GM23338 (cell line): ENCODE data around the gene DIAPH1. TPM values are rescaled to one million over a fixed set of nuclear protein-coding genes. Genes with fewer than 3 reads are reported as not detected.

Source experiments
- ATAC-seq: fragments of 200-7000 bp; cut with Tn5 transposase; 3 replicates; pipeline ENCODE4 v1.9.1; 2020
- DNase-seq: peaks from one replicate; pipeline ENCODE4 v3.0.0-alpha.2; 2015; ENCODE audit warnings: low spot score
- H2AFZ ChIP-seq: fragments of 200-600 bp; sonication (generic); 2 replicates; pipeline ENCODE4 v1.8.0; 2016; ENCODE audit warnings: antibody characterized with exemption, mild to moderate bottlenecking, moderate library complexity
- H3F3A ChIP-seq: fragments of 200-600 bp; sonication (generic); replicated peaks from 2 replicates; pipeline ENCODE4 v1.8.0; 2017; ENCODE audit warnings: antibody characterized with exemption, mixed run types, low read depth
- H3K27ac ChIP-seq: fragments of 200-600 bp; sonication (generic); 2 replicates; pipeline ENCODE4 v1.6.1; 2016; ENCODE audit warnings: low read depth
- H3K27me3 ChIP-seq: fragments of 200-600 bp; sonication (generic); 2 replicates; pipeline ENCODE4 v1.8.0; 2016; ENCODE audit warnings: mild to moderate bottlenecking, mixed run types, moderate library complexity; ENCODE audit not compliant: insufficient read depth
- H3K36me3 ChIP-seq: fragments of 200-600 bp; sonication (generic); 2 replicates; pipeline ENCODE4 v1.8.0; 2016; ENCODE audit warnings: mild to moderate bottlenecking; ENCODE audit not compliant: insufficient read depth
- H3K4me1 ChIP-seq: fragments of 200-600 bp; sonication (generic); 2 replicates; pipeline ENCODE4 v1.8.0; 2016; ENCODE audit warnings: mild to moderate bottlenecking, moderate library complexity; ENCODE audit not compliant: insufficient read depth
- H3K4me2 ChIP-seq: fragments of 200-600 bp; sonication (generic); 2 replicates; pipeline ENCODE4 v1.7.1; 2017; ENCODE audit warnings: mixed run types
- H3K4me3 ChIP-seq: fragments of 200-600 bp; sonication (generic); 2 replicates; pipeline ENCODE4 v1.6.1; 2016; ENCODE audit warnings: mixed run types
- H3K79me2 ChIP-seq: fragments of 200-600 bp; sonication (generic); replicated peaks from 2 replicates; pipeline ENCODE4 v1.8.0; 2017; ENCODE audit warnings: mild to moderate bottlenecking; ENCODE audit not compliant: insufficient read depth
- H3K9me2 ChIP-seq: fragments of 200-600 bp; sonication (generic); 2 replicates; pipeline ENCODE4 v1.8.0; 2017; ENCODE audit not compliant: insufficient read depth
- H4K20me1 ChIP-seq: fragments of 200-600 bp; sonication (generic); replicated peaks from 2 replicates; pipeline ENCODE4 v1.8.0; 2017; ENCODE audit warnings: mild to moderate bottlenecking; ENCODE audit not compliant: insufficient read depth
- H3K27ac Mint-ChIP-seq: 2 replicates; pipeline ENCODE4 v1.8.0; 2020; ENCODE audit warnings: inconsistent platforms, mild to moderate bottlenecking, moderate library complexity, mixed read lengths
- H3K27me3 Mint-ChIP-seq: 3 replicates; pipeline ENCODE4 v1.8.0; 2022; ENCODE audit warnings: low read depth, mild to moderate bottlenecking, moderate library complexity, mixed read lengths, inconsistent platforms; ENCODE audit not compliant: insufficient read depth, poor library complexity
- H3K36me3 Mint-ChIP-seq: 3 replicates; pipeline ENCODE4 v1.8.0; 2021; ENCODE audit warnings: low read depth, mild to moderate bottlenecking, inconsistent platforms, moderate library complexity, mixed read lengths
- H3K4me1 Mint-ChIP-seq: 3 replicates; pipeline ENCODE4 v1.8.0; 2020; ENCODE audit warnings: mild to moderate bottlenecking, inconsistent platforms, mixed read lengths
- H3K4me3 Mint-ChIP-seq: 3 replicates; pipeline ENCODE4 v1.8.0; 2021; ENCODE audit warnings: moderate library complexity, mild to moderate bottlenecking, inconsistent platforms, mixed read lengths
- H3K9me3 Mint-ChIP-seq: 3 replicates; pipeline ENCODE4 v1.8.0; 2020; ENCODE audit warnings: moderate library complexity, mild to moderate bottlenecking, inconsistent platforms, mixed read lengths
- JUNB ChIP-seq: IDR thresholded peaks from one replicate; pipeline ENCODE4 v1.6.1; 2016; ENCODE audit warnings: antibody characterized with exemption; ENCODE audit not compliant: unreplicated experiment
- polyA plus RNA-seq: library from polyadenylated mRNA; unstranded; fragments of >200 nt; fragmentation: Nextera tagmentation; extraction: Ambion mirVana; gene quantifications from 2 replicates; pipeline ENCODE4 v1.2.1, GENCODE V29; 2016
- total RNA-seq: library from RNA; depleted of rRNA; stranded (reverse); fragments of >200 nt; shearing (Covaris generic); gene quantifications from 2 replicates; pipeline ENCODE4 v1.2.3, GENCODE V29; 2014
- TF ChIP-seq, protein P1 (sequence below), 2 experiments: fragments of 200-600 bp in 1 of 2; sonication (generic) in 1 of 2; conservative IDR thresholded peaks; 2 replicates each; pipeline versions ENCODE4 v1.5.1 to v1.6.1; 2016 to 2017; ENCODE audit warnings: antibody characterized with exemption in 2 of 2, low read depth in 2 of 2, mild to moderate bottlenecking in 2 of 2, moderate library complexity in 1 of 2
- TF ChIP-seq, protein P2 (sequence below): IDR thresholded peaks from one replicate; pipeline ENCODE4 v1.6.1; 2018; ENCODE audit warnings: antibody characterized with exemption; ENCODE audit not compliant: unreplicated experiment

The DIAPH1 gene
- total and polyA plus RNA-seq, 2 experiments from 2014 or later: 42.9 to 104 TPM

DNA sequence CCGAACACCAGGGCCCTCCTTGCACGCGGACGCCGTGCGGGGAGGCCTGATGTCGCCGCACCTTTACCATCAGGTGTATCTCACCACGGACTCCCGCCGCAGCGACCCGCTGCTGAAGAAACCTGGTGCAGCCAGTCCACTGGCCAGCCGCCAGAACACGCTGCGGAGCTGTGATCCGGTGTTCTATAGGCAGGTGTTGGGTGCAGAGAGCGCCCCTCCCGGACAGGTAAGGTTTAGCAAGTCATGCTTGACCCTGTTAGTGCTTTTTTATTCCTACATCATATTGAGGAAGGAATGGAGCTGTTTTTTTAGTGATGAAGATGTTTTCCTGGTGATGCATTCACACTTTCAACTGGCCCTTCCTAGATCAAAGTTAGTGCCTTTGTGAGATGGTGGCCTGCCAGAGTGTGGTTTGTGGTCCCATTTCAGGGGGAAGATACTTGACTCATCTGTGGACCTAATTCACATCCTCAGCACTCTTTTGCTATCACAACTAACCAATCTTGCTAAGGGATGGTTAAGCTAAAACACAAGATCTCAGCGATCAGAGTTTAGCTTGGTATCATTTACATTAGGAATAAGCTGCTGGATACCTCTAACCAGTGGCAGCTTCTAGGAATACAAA lies 140.4 kb downstream of the DIAPH1 start:
- Histone ChIP-seq H3K4me1 (peaks cover 11% of the 10 kb centered on the region), H3F3A (0 out of 2 replicates have a peak, but pooled peaks cover 4% of the 10 kb centered on the region), H3K36me3 (no peaks in the 10 kb centered on the region), H3K79me2 (peaks cover 4% of the 10 kb centered on the region), H3K27me3 (peaks cover 39% of the 10 kb centered on the region), H4K20me1 (peaks cover 19% of the 10 kb centered on the region), H3K4me2 (peak overlapping the region; percentile 60), H3K9me2 (no peaks in the 10 kb centered on the region), H3K27ac (no peak overlapping the region), H2AFZ (no peak overlapping the region), H3K4me3 (peak overlapping the region; percentile 44)
- TF ChIP-seq, protein P1, sequence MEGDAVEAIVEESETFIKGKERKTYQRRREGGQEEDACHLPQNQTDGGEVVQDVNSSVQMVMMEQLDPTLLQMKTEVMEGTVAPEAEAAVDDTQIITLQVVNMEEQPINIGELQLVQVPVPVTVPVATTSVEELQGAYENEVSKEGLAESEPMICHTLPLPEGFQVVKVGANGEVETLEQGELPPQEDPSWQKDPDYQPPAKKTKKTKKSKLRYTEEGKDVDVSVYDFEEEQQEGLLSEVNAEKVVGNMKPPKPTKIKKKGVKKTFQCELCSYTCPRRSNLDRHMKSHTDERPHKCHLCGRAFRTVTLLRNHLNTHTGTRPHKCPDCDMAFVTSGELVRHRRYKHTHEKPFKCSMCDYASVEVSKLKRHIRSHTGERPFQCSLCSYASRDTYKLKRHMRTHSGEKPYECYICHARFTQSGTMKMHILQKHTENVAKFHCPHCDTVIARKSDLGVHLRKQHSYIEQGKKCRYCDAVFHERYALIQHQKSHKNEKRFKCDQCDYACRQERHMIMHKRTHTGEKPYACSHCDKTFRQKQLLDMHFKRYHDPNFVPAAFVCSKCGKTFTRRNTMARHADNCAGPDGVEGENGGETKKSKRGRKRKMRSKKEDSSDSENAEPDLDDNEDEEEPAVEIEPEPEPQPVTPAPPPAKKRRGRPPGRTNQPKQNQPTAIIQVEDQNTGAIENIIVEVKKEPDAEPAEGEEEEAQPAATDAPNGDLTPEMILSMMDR (conservative IDR thresholded peaks at IDR 0.05; ENCODE audit: low read depth in 2 of 2): peak; percentile 86 to 92
- no peak for TF ChIP-seq JUNB
- Mint-ChIP-seq H3K27ac (no peak overlapping the region), H3K9me3 (peaks cover 26% of the 10 kb centered on the region), H3K4me1 (peaks cover 31% of the 10 kb centered on the region), H3K27me3 (peaks cover 29% of the 10 kb centered on the region), H3K4me3 (peak overlapping the region; percentile 19; the same call in 1 of the 3 replicates), H3K36me3 (peaks cover 26% of the 10 kb centered on the region)
- ATAC-seq (peak; percentile 58), DNase-seq (peak; percentile 91)

DNA sequence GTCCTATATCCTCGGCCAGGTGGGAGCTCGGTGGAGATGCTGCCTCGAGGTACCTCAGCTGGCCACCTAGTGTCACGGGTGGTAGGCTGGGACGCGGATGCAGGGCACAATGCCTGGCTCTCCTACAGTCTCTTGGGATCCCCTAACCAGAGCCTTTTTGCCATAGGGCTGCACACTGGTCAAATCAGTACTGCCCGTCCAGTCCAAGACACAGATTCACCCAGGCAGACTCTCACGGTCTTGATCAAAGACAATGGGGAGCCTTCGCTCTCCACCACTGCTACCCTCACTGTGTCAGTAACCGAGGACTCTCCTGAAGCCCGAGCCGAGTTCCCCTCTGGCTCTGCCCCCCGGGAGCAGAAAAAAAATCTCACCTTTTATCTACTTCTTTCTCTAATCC lies 141.0 kb downstream of the DIAPH1 start:
- Histone ChIP-seq H3K27ac (no peak overlapping the region), H3K4me3 (peak overlapping the region; percentile 44), H3K4me1 (peaks cover 5% of the 10 kb centered on the region; the same call in 1 of the 2 replicates), H3K79me2 (peaks cover 4% of the 10 kb centered on the region), H3K4me2 (peak overlapping the region; percentile 60), H3K27me3 (peaks cover 39% of the 10 kb centered on the region), H3F3A (0 out of 2 replicates have a peak, but pooled peaks cover 4% of the 10 kb centered on the region), H2AFZ (no peak overlapping the region), H3K36me3 (no peaks in the 10 kb centered on the region), H3K9me2 (no peaks in the 10 kb centered on the region), H4K20me1 (peaks cover 19% of the 10 kb centered on the region)
- TF ChIP-seq, protein P2, sequence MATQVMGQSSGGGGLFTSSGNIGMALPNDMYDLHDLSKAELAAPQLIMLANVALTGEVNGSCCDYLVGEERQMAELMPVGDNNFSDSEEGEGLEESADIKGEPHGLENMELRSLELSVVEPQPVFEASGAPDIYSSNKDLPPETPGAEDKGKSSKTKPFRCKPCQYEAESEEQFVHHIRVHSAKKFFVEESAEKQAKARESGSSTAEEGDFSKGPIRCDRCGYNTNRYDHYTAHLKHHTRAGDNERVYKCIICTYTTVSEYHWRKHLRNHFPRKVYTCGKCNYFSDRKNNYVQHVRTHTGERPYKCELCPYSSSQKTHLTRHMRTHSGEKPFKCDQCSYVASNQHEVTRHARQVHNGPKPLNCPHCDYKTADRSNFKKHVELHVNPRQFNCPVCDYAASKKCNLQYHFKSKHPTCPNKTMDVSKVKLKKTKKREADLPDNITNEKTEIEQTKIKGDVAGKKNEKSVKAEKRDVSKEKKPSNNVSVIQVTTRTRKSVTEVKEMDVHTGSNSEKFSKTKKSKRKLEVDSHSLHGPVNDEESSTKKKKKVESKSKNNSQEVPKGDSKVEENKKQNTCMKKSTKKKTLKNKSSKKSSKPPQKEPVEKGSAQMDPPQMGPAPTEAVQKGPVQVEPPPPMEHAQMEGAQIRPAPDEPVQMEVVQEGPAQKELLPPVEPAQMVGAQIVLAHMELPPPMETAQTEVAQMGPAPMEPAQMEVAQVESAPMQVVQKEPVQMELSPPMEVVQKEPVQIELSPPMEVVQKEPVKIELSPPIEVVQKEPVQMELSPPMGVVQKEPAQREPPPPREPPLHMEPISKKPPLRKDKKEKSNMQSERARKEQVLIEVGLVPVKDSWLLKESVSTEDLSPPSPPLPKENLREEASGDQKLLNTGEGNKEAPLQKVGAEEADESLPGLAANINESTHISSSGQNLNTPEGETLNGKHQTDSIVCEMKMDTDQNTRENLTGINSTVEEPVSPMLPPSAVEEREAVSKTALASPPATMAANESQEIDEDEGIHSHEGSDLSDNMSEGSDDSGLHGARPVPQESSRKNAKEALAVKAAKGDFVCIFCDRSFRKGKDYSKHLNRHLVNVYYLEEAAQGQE: no peak
- no peak for DNase-seq
- Mint-ChIP-seq H3K36me3 (peaks cover 26% of the 10 kb centered on the region), H3K27me3 (peaks cover 29% of the 10 kb centered on the region), H3K4me1 (peaks cover 25% of the 10 kb centered on the region), H3K9me3 (peaks cover 26% of the 10 kb centered on the region), H3K4me3 (peak overlapping the region; percentile 19; the same call in 1 of the 3 replicates), H3K27ac (no peak overlapping the region)
- no peak for ATAC-seq
